Esophagus muscularis mucosa (tissue), 3 donors: ENCODE measurements around the gene LRP8.

Experiments
- POLR2AphosphoS5 ChIP-seq, 2 donors: sonication (generic); formaldehyde crosslinking; IDR thresholded peaks; one replicate each; pipeline ENCODE4 v1.6.1; 2017; ENCODE audit warnings: antibody characterized with exemption in 2 of 2
- TF ChIP-seq, protein P1 (sequence below), 3 experiments: fragments of 200-600 bp in 2 of 3; fragments of 450-650 bp in 1 of 3; sonication (generic) in 2 of 3; IDR thresholded peaks; one replicate each; pipeline ENCODE4 v1.5.1; 2017 to 2019; ENCODE audit warnings: antibody characterized with exemption in 3 of 3, mild to moderate bottlenecking in 2 of 3, moderate library complexity in 1 of 3

DNA sequence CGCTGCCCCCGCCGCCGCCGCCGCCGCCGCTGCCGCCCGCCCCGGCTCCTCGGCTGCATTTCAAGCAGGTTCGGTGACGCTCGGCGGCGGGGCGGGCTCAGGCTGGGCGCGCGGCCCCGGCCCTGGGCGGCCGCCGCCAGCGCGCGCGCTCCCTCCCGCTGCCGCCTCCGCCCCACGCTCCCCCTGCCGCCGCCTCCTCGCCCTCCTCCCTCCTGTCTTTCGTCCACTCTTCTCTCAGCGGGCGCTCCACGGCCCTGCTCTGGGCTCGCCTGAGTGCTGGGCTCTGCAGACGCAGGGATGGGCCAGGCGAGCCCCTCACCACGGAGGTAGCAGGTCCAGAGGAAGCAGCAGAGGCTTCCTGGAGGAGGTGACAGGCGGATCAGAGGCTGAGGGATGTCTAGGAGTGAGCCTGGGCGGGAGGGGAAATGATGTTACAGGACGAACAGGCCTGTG is at the start of gene LRP8:
- TF ChIP-seq, protein P1, sequence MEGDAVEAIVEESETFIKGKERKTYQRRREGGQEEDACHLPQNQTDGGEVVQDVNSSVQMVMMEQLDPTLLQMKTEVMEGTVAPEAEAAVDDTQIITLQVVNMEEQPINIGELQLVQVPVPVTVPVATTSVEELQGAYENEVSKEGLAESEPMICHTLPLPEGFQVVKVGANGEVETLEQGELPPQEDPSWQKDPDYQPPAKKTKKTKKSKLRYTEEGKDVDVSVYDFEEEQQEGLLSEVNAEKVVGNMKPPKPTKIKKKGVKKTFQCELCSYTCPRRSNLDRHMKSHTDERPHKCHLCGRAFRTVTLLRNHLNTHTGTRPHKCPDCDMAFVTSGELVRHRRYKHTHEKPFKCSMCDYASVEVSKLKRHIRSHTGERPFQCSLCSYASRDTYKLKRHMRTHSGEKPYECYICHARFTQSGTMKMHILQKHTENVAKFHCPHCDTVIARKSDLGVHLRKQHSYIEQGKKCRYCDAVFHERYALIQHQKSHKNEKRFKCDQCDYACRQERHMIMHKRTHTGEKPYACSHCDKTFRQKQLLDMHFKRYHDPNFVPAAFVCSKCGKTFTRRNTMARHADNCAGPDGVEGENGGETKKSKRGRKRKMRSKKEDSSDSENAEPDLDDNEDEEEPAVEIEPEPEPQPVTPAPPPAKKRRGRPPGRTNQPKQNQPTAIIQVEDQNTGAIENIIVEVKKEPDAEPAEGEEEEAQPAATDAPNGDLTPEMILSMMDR (IDR thresholded peaks at IDR 0.05), result no peak
- no peak for TF ChIP-seq POLR2AphosphoS5 (IDR thresholded peaks at IDR 0.05)
